IMR-90 (cell line): ENCODE measurements around the gene FAM124B. TPM values are rescaled to one million over a fixed set of nuclear protein-coding genes. Genes with fewer than 3 reads are reported as not detected.

Experiments
- ATAC-seq: fragments of 200-7000 bp; cut with Tn5 transposase; 2 replicates; pipeline ENCODE4 v1.9.1; 2020; ENCODE audit warnings: low read depth, mild to moderate bottlenecking, moderate library complexity
- BruUV-seq: library from RNA; stranded (reverse); fragments of 400-500 nt; replicated peaks from 2 replicates; lab custom pipeline; 2021; lab: Mats Ljungman, UMichigan
- CTCF ChIA-PET: fragments of 300-600 bp; formaldehyde crosslinking; extraction: SDS; loops from one replicate; lab custom pipeline; 2021; ENCODE audit warnings: antibody characterized with exemption; lab: Yijun Ruan, JAX
- POLR2A ChIA-PET: fragments of 300-600 bp; sonication (Branson Sonifier 250); formaldehyde crosslinking; loops from one replicate; lab custom pipeline; 2022; ENCODE audit warnings: antibody characterized with exemption; ENCODE audit not compliant: unreplicated experiment; lab: Charles Lee
- DNase-seq: peaks from one replicate; pipeline ENCODE4 v3.0.0; 2013
- H2AFZ ChIP-seq: replicated peaks from 2 replicates; pipeline ENCODE3; 2013; ENCODE audit warnings: low read length, mild to moderate bottlenecking; ENCODE audit not compliant: poor library complexity
- H2AK5ac ChIP-seq: 2 replicates; pipeline ENCODE4 v1.6.1; 2013; ENCODE audit warnings: low read depth, low read length, inconsistent platforms
- H2AK9ac ChIP-seq: replicated peaks from 2 replicates; pipeline ENCODE3; 2013; ENCODE audit warnings: mild to moderate bottlenecking, low read depth, low read length, moderate library complexity; ENCODE audit not compliant: poor library complexity
- H2BK120ac ChIP-seq: 2 replicates; pipeline ENCODE4 v1.6.1; 2013; ENCODE audit warnings: low read depth, low read length, inconsistent platforms
- H2BK15ac ChIP-seq: 3 replicates; pipeline ENCODE4 v1.6.1; 2013; ENCODE audit warnings: low read depth, low read length, inconsistent platforms
- H2BK20ac ChIP-seq: 2 replicates; pipeline ENCODE4 v1.6.1; 2013; ENCODE audit warnings: low read depth, mild to moderate bottlenecking, inconsistent platforms, low read length, moderate library complexity
- H2BK5ac ChIP-seq: 2 replicates; pipeline ENCODE4 v1.6.1; 2013; ENCODE audit warnings: mild to moderate bottlenecking, low read depth, low read length, inconsistent platforms; ENCODE audit not compliant: poor library complexity, severe bottlenecking
- H3K14ac ChIP-seq: replicated peaks from 2 replicates; pipeline ENCODE4 v1.6.1; 2013; ENCODE audit warnings: low read depth, low read length, inconsistent platforms
- H3K18ac ChIP-seq: 2 replicates; pipeline ENCODE4 v1.6.1; 2013; ENCODE audit warnings: low read depth, low read length, control low read depth
- H3K23ac ChIP-seq: 2 replicates; pipeline ENCODE4 v1.6.1; 2013; ENCODE audit warnings: low read depth, low read length, inconsistent platforms
- H3K27ac ChIP-seq: 2 replicates; pipeline ENCODE4 v1.5.1; 2013; ENCODE audit warnings: mild to moderate bottlenecking, control low read depth, low read length; ENCODE audit not compliant: insufficient read depth
- H3K27me3 ChIP-seq: 2 replicates; pipeline ENCODE4 v1.6.1; 2013; ENCODE audit warnings: low read length; ENCODE audit not compliant: control insufficient read depth, insufficient read depth
- H3K36me3 ChIP-seq: 2 replicates; pipeline ENCODE4 v1.6.1; 2013; ENCODE audit warnings: low read length, mixed read lengths; ENCODE audit not compliant: control insufficient read depth, insufficient read depth
- H3K4ac ChIP-seq: 2 replicates; pipeline ENCODE4 v1.6.1; 2013; ENCODE audit warnings: low read depth, low read length, inconsistent platforms
- H3K4me1 ChIP-seq: 2 replicates; pipeline ENCODE4 v1.6.1; 2013; ENCODE audit warnings: low read length, mixed read lengths; ENCODE audit not compliant: control insufficient read depth, insufficient read depth
- H3K4me2 ChIP-seq: 2 replicates; pipeline ENCODE4 v1.6.1; 2013; ENCODE audit warnings: low read depth, mild to moderate bottlenecking, control low read depth, low read length, moderate library complexity
- H3K4me3 ChIP-seq: 2 replicates; pipeline ENCODE4 v1.5.1; 2013; ENCODE audit warnings: low read depth, mild to moderate bottlenecking, control low read depth, low read length, moderate library complexity; ENCODE audit not compliant: insufficient read depth
- H3K56ac ChIP-seq: 2 replicates; pipeline ENCODE4 v1.6.1; 2013; ENCODE audit warnings: low read length, inconsistent platforms; ENCODE audit not compliant: insufficient read depth; ENCODE audit errors: extremely low read depth
- H3K79me1 ChIP-seq, 2 experiments: 2 replicates each; pipeline ENCODE4 v1.6.1; 2013; ENCODE audit warnings: low read length in 2 of 2, inconsistent platforms in 1 of 2, low read depth in 1 of 2
- H3K9ac ChIP-seq: 2 replicates; pipeline ENCODE4 v1.6.1; 2013; ENCODE audit warnings: low read depth, low read length, control low read depth
- H3K9me1 ChIP-seq: 2 replicates; pipeline ENCODE4 v1.6.1; 2013; ENCODE audit warnings: low read length, inconsistent platforms; ENCODE audit not compliant: insufficient read depth
- H3K9me3 ChIP-seq: 2 replicates; pipeline ENCODE4 v1.6.1; 2013; ENCODE audit warnings: low read length; ENCODE audit not compliant: control insufficient read depth, insufficient read depth
- H4K20me1 ChIP-seq: 2 replicates; pipeline ENCODE4 v1.6.1; 2013; ENCODE audit warnings: low read length, inconsistent platforms; ENCODE audit not compliant: insufficient read depth
- H4K5ac ChIP-seq: 2 replicates; pipeline ENCODE4 v1.6.1; 2013; ENCODE audit warnings: mild to moderate bottlenecking, low read depth, low read length, control low read depth
- H4K8ac ChIP-seq, 2 experiments: 2 replicates each; pipeline ENCODE4 v1.6.1; 2013; ENCODE audit warnings: low read depth in 2 of 2, low read length in 2 of 2, control low read depth in 1 of 2, inconsistent platforms in 1 of 2
- H4K91ac ChIP-seq: 2 replicates; pipeline ENCODE4 v1.6.1; 2013; ENCODE audit warnings: low read depth, low read length, inconsistent platforms; ENCODE audit not compliant: insufficient read depth
- BHLHE40 ChIP-seq: fragments of 150-350 bp; IDR thresholded peaks from 2 replicates; pipeline ENCODE4 v1.6.1; 2016; ENCODE audit warnings: mild to moderate bottlenecking, low read depth, low read length
- CEBPB ChIP-seq: IDR thresholded peaks from 2 replicates; pipeline ENCODE4 v1.6.1; 2012; ENCODE audit warnings: low read depth, low read length, improper control_type of control experiment
- CTCF ChIP-seq: conservative IDR thresholded peaks from 2 replicates; pipeline ENCODE4 v1.5.1; 2012; ENCODE audit warnings: mild to moderate bottlenecking, low read depth, low read length, improper control_type of control experiment
- MAFK ChIP-seq: IDR thresholded peaks from 2 replicates; pipeline ENCODE4 v1.6.1; 2012; ENCODE audit warnings: low read depth, low read length, improper control_type of control experiment
- MXI1 ChIP-seq: IDR thresholded peaks from 2 replicates; pipeline ENCODE4 v1.6.1; 2012; ENCODE audit warnings: low read depth, mild to moderate bottlenecking, low read length, moderate library complexity, borderline replicate concordance
- WGBS, 2 experiments: methylation state at CpG; one replicate each; pipeline versions ENCODE4 v1.1.5 to v1.1.7; 2013; ENCODE audit warnings: missing lambda C conversion rate in 2 of 2; ENCODE audit not compliant: insufficient read length in 1 of 2; ENCODE audit errors: extremely low coverage in 2 of 2; 5-methylcytosine and 5-hydroxymethylcytosine counted together
- dilution Hi-C: fragments of 300-500 bp; cut with HindIII; formaldehyde crosslinking; loops from one replicate; pipeline ENCODE4 v1.14.3; 2018; ENCODE audit warnings: low sequenced_read_pairs; ENCODE audit not compliant: unreplicated experiment
- in situ Hi-C: fragments of 300-500 bp; cut with MboI; formaldehyde crosslinking; loops from 3 replicates; pipeline ENCODE4 v1.14.3; 2019; ENCODE audit warnings: low sequenced_read_pairs, inconsistent platforms, mixed read lengths
- intact Hi-C: fragments of 100-400 bp; cut with micrococcal nuclease; formaldehyde crosslinking; loops from 2 replicates; pipeline ENCODE4 v1.10.0; 2022
- polyA plus RNA-seq, 3 experiments: library from polyadenylated mRNA; depleted of rRNA; stranded (reverse); fragments of >200 nt; gene quantifications; 2 replicates each; pipeline ENCODE4 v1.2.3, GENCODE V29; 2012; ENCODE audit warnings: low replicate concordance in 1 of 3
- total RNA-seq: library from RNA; depleted of rRNA; stranded (reverse); fragments of >200 nt; gene quantifications from 2 replicates; pipeline ENCODE4 v1.2.3, GENCODE V29; 2012

FAM124B gene
- total and polyA plus RNA-seq, 2 of the 4 experiments (the other 2 are of a cell fraction), result not detected

GRCh38 chr2:224413381-224413780 is 11.5 kb upstream of the FAM124B start:
- no TSS peak for BruUV-seq
- intact Hi-C loops, result no loop called here
- ATAC-seq (no peak), DNase-seq (no peak)
- H3K27ac ChIP-seq, result no peak overlapping the region
- no peak overlapping the region for H2AK9ac ChIP-seq
- CTCF ChIA-PET, result interaction anchor here (0.5 to 0.6 kb wide), 2 partner anchors 34 to 89 kb away, joined by 3 read pairs; no protein-coding TSS in a partner anchor
- POLR2A ChIA-PET, result no interaction called here
- no peak overlapping the region for H3K4me3 ChIP-seq
- no peak overlapping the region for H3K23ac ChIP-seq
- no peaks in the 10 kb centered on the region for H3K36me3 ChIP-seq
- H4K91ac ChIP-seq, result no peak overlapping the region
- H2BK15ac ChIP-seq, result no peak overlapping the region
- no peak overlapping the region for H4K8ac ChIP-seq
- H2AK5ac ChIP-seq, result no peak overlapping the region
- H3K27me3 ChIP-seq, result peaks cover 2% of the 10 kb centered on the region
- WGBS, 2 experiments, result 100% methylated on average over 1 of the region's 2 CpGs; no CpG with 5 or more reads in 1 of the 2 experiments
- H2AFZ ChIP-seq, result no peak overlapping the region
- in situ Hi-C loops, result no loop called here
- no peak overlapping the region for H4K5ac ChIP-seq
- no peak overlapping the region for H3K4me2 ChIP-seq
- H3K4me1 ChIP-seq, result peaks cover 1% of the 10 kb centered on the region; the same call in 1 of the 2 replicates
- no peak overlapping the region for H3K9ac ChIP-seq
- TF ChIP-seq CTCF (no peak), MXI1 (no peak), CEBPB (no peak), BHLHE40 (no peak), MAFK (no peak)
- no peak overlapping the region for H2BK5ac ChIP-seq
- H3K56ac ChIP-seq, result no peak overlapping the region
- no peaks in the 10 kb centered on the region for H4K20me1 ChIP-seq
- H3K79me1 ChIP-seq, result no peaks in the 10 kb centered on the region
- dilution Hi-C loops, result no loop called here
- no peak overlapping the region for H2BK120ac ChIP-seq
- no peaks in the 10 kb centered on the region for H3K9me1 ChIP-seq
- H3K14ac ChIP-seq, result no peak overlapping the region
- no peak overlapping the region for H2BK20ac ChIP-seq
- no peak overlapping the region for H3K18ac ChIP-seq
- no peak overlapping the region for H3K4ac ChIP-seq
- H3K9me3 ChIP-seq, result no peaks in the 10 kb centered on the region
